GM10266 (cell line): Measurements from ENCODE around the gene ACBD5.
A peak's percentile ranks its signal among the peaks of the same experiment; 100 is the strongest.

Source experiments
- DNase-seq: peaks from one replicate; pipeline ENCODE4 v3.0.0; 2012; ENCODE audit errors: extremely low spot score
- TF ChIP-seq, protein P1 (sequence below): IDR thresholded peaks from 2 replicates; pipeline ENCODE4 v1.5.1; 2012; ENCODE audit warnings: mild to moderate bottlenecking, low read depth; ENCODE audit not compliant: control insufficient read depth, insufficient read depth; ENCODE audit errors: missing control alignments

The ACBD5 gene

DNA sequence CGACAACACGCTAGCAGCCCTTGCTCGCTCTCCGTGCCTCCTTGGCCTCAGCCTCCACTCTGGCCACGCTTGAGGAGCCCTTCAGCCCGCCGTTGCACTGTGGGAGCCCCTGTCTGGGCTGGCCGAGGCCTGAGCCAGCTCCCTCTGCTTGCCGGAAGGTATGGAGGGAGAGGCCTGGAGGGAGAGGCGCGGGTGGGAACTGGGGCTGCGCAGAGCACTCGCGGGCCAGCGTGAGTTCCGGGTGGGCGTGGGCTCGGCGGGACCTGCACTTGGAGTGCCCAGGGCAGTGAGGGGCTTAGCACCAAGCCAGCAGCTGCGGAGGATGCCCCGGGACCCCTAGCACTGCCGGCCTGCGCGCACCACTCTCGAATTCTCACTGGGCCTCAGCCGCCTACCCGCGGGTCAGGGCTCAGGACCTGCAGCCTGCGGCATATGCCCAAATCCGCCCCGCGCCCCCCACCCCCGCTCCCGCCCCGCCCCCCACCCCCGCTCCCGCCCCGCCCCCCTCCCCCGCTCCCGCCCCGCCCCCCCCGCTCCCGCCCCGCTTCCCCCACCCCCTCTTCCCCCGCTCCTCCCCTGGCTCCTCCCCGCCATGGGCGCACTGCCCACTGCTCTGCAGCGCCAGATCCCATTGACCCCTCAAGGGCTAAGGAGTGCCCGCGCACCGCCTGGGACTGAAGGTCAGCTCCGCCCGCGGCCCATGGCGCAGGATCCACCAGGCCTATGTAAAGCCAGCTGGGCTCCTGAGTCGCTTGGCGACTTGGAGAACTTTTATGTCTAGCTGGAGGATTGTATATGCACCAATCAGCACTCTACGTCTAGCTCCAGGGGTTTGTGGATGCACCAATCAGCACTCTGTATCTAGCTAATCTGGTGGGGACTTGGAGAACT, 15.9 kb upstream of the ACBD5 start:
- no peak for DNase-seq
- TF ChIP-seq, protein P1, sequence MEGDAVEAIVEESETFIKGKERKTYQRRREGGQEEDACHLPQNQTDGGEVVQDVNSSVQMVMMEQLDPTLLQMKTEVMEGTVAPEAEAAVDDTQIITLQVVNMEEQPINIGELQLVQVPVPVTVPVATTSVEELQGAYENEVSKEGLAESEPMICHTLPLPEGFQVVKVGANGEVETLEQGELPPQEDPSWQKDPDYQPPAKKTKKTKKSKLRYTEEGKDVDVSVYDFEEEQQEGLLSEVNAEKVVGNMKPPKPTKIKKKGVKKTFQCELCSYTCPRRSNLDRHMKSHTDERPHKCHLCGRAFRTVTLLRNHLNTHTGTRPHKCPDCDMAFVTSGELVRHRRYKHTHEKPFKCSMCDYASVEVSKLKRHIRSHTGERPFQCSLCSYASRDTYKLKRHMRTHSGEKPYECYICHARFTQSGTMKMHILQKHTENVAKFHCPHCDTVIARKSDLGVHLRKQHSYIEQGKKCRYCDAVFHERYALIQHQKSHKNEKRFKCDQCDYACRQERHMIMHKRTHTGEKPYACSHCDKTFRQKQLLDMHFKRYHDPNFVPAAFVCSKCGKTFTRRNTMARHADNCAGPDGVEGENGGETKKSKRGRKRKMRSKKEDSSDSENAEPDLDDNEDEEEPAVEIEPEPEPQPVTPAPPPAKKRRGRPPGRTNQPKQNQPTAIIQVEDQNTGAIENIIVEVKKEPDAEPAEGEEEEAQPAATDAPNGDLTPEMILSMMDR = no peak

DNA sequence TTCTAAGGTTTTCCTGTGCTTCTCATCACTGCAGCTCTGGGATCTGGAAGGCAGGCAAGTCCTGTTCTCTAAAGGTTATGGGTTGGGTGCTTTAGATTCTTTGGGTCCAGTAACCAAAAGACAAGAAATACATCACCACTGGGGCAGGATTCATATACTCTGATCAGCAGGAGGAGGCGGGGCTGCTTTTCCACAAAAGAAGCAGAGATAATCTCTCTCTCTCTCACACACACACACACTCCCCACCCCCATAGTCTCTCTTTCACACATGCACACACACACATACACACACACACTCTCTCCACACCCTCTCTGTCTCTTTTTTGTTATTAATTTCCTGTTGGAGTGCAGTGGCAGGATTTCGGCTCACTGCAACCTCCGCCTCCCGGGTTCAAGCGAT, 13.0 kb upstream of the ACBD5 start:
- DNase-seq = no peak
- TF ChIP-seq, protein P1 = no peak

- peak; percentile 76 for DNase-seq
- TF ChIP-seq, protein P1 = peak; percentile 36
These were observed 11.8 kb upstream of the ACBD5 start for GRCh38 chr10:27252267-27253000.

DNA sequence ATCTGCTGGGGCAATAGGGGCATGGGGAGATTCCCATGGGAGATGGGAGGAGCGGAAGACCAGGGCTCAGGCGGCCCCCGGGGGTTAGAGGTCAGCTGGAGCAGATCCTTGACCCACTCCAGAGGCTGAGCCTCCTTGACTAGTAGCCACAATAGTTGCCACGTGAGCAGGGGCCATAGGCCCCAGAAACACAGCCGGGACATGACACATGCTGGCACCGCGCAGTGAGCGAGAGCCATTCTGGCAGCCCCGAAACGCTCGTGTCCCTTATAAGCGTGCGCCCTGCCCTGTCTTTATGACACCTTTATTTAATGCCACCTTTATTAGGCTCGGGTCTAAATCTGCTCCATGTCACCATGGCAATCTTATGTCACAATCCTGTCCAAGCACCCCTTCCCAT, 11.0 kb upstream of the ACBD5 start:
- TF ChIP-seq, protein P1 = no peak
- no peak for DNase-seq

GRCh38 chr10:27248215-27248614, 7.6 kb upstream of the ACBD5 start:
- TF ChIP-seq, protein P1 = no peak
- DNase-seq = no peak

DNA sequence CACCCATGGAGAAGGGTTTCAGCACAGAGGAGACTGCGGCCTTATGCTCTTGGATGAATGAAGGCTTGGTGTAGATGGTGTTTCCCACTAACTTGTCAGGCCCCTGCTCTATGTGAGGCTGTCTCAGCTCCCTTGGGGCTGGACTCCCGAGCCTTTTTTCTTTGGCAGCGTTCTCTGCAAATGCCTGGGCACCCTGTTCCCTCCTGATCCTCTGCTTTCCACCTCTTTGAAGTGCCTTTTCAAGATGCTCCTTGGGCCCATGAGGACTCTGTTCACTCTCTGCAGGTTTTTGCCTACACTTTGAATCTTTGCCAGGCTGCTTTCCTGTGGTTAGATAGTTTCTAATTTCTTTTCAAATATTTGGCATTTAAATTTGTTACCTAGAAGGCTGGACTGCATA, 6.8 kb upstream of the ACBD5 start:
- no peak for DNase-seq
- TF ChIP-seq, protein P1 = no peak

DNA sequence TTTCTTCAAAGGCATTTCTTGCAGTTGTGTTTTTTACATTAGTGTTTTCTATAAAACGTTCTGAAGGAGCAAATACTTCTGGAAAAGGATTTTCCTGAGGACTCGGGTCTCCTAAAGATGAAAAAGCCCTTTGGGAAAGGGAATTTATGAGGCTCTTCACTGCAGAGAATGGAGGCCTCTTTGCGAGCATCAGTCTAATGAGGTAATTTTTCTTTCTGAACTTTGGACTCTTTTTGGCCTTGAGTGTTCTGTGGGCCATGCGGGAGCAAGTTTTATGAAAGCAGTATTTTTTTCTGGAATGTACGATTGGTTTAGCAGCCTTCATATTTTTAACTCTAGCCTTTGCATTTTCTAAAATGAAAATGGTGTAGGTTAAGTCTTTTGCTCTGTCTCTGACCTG, 6.4 kb upstream of the ACBD5 start:
- TF ChIP-seq, protein P1 = no peak
- DNase-seq = no peak
